Panc1 (cell line): ENCODE measurements around the gene CHI3L1. TPM values are rescaled to one million over a fixed set of nuclear protein-coding genes. Genes with fewer than 3 reads are reported as not detected.
A peak's percentile ranks its signal among the peaks of the same experiment; 100 is the strongest.

ENCODE experiments used
- ATAC-seq: fragments of 200-7000 bp; cut with Tn5 transposase; 2 replicates; pipeline ENCODE4 v1.9.1; 2020; ENCODE audit warnings: mild to moderate bottlenecking, moderate library complexity
- BruUV-seq: library from RNA; stranded (reverse); fragments of 400-500 nt; replicated peaks from 2 replicates; lab custom pipeline; 2021; lab: Mats Ljungman, UMichigan
- CTCF ChIA-PET: fragments of 300-600 bp; sonication (Branson Sonifier 250); formaldehyde crosslinking; loops from one replicate; lab custom pipeline; 2022; ENCODE audit warnings: antibody characterized with exemption; lab: Charles Lee
- POLR2A ChIA-PET: fragments of 300-600 bp; sonication (Branson Sonifier 250); formaldehyde crosslinking; loops from one replicate; lab custom pipeline; 2022; ENCODE audit warnings: antibody characterized with exemption; lab: Charles Lee
- DNase-seq: peaks from one replicate; pipeline ENCODE4 v3.0.0-alpha.2; 2010; ENCODE audit warnings: low read depth, low spot score
- H3K27ac ChIP-seq: 2 replicates; pipeline ENCODE4 v1.5.1; 2011; ENCODE audit warnings: mild to moderate bottlenecking, low read length, inconsistent platforms
- H3K27me3 ChIP-seq: fragments of 200-500 bp; sonication (Bioruptor generic); 2 replicates; pipeline ENCODE4 v1.6.0; 2014; ENCODE audit warnings: low read length, inconsistent platforms; ENCODE audit not compliant: control insufficient read depth, insufficient read depth
- H3K36me3 ChIP-seq: fragments of 200-500 bp; sonication (Bioruptor generic); 2 replicates; pipeline ENCODE4 v1.5.1; 2014; ENCODE audit warnings: inconsistent platforms, mild to moderate bottlenecking, low read length, moderate library complexity; ENCODE audit not compliant: control insufficient read depth, insufficient read depth
- H3K4me1 ChIP-seq: 2 replicates; pipeline ENCODE4 v1.5.1; 2011; ENCODE audit warnings: inconsistent platforms, mild to moderate bottlenecking, low read length, moderate library complexity; ENCODE audit not compliant: control insufficient read depth, insufficient read depth
- H3K4me3 ChIP-seq, 2 experiments: 2 replicates each; pipeline ENCODE4 v1.5.1; 2011 to 2012; ENCODE audit warnings: low read depth in 2 of 2, low read length in 2 of 2, mild to moderate bottlenecking in 2 of 2, inconsistent platforms in 1 of 2, moderate library complexity in 1 of 2
- H3K9me3 ChIP-seq: fragments of 200-500 bp; sonication (Bioruptor generic); 2 replicates; pipeline ENCODE4 v1.5.1; 2014; ENCODE audit warnings: low read depth, mild to moderate bottlenecking, inconsistent platforms, low read length, moderate library complexity; ENCODE audit not compliant: control insufficient read depth, insufficient read depth
- POLR2AphosphoS5 ChIP-seq: IDR thresholded peaks from 2 replicates; pipeline ENCODE4 v1.6.1; 2012; ENCODE audit warnings: mild to moderate bottlenecking, low read depth, low read length, moderate library complexity
- REST ChIP-seq, 2 experiments: IDR thresholded peaks; 2 replicates each; pipeline ENCODE4 v1.6.1; 2011 to 2012; ENCODE audit warnings: low read depth in 2 of 2, control low read depth in 1 of 2, low read length in 1 of 2, mild to moderate bottlenecking in 1 of 2, moderate library complexity in 1 of 2; ENCODE audit not compliant: insufficient read depth in 1 of 2
- SIN3A ChIP-seq: IDR thresholded peaks from 2 replicates; pipeline ENCODE4 v1.6.1; 2012; ENCODE audit warnings: low read depth, mild to moderate bottlenecking, low read length, moderate library complexity, borderline replicate concordance; ENCODE audit not compliant: insufficient read depth
- TCF7L2 ChIP-seq: IDR thresholded peaks from 2 replicates; pipeline ENCODE4 v1.6.1; 2011; ENCODE audit warnings: mild to moderate bottlenecking, low read depth, low read length, inconsistent platforms
- in situ Hi-C: cut with HindIII; loops from 2 replicates; pipeline ENCODE4 v1.10.0; 2016; ENCODE audit warnings: low sequenced_read_pairs, low pct_unique_long_range_greater_than_20kb
- intact Hi-C: fragments of 100-400 bp; cut with micrococcal nuclease; formaldehyde crosslinking; loops from one replicate; pipeline ENCODE4 v1.10.0; 2022; ENCODE audit not compliant: unreplicated experiment
- total RNA-seq: library from RNA; stranded (reverse); gene quantifications from one replicate; pipeline ENCODE4 v1.2.1, GENCODE V29; 2021; ENCODE audit not compliant: unreplicated experiment
- TF ChIP-seq, protein P1 (sequence below): fragments of 450-650 bp; IDR thresholded peaks from 2 replicates; pipeline ENCODE4 v1.5.1; 2017; ENCODE audit warnings: mild to moderate bottlenecking

CHI3L1 gene
- total RNA-seq, 1 experiment from 2014 or later, result 0.10 TPM

GRCh38 chr1:203223012-203223775, 36.7 kb upstream of the CHI3L1 start:
- ChIA-PET POLR2A (no interaction called here), CTCF (no interaction called here)
- no TSS peak for BruUV-seq
- no peak overlapping the region for H3K27ac ChIP-seq
- peaks cover 8% of the 10 kb centered on the region for H3K27me3 ChIP-seq
- no peaks in the 10 kb centered on the region for H3K36me3 ChIP-seq
- no peaks in the 10 kb centered on the region for H3K4me1 ChIP-seq
- intact Hi-C loops (no loop called here), in situ Hi-C loops (no loop called here)
- ATAC-seq, result no peak
- no peak for DNase-seq
- TF ChIP-seq REST (IDR thresholded peaks at IDR 0.05; ENCODE audit: insufficient read depth in 1 of 2, low read depth in 2 of 2, low read length in 1 of 2) (no peak), TCF7L2 (no peak), SIN3A (no peak), POLR2AphosphoS5 (no peak)
- TF ChIP-seq, protein P1, sequence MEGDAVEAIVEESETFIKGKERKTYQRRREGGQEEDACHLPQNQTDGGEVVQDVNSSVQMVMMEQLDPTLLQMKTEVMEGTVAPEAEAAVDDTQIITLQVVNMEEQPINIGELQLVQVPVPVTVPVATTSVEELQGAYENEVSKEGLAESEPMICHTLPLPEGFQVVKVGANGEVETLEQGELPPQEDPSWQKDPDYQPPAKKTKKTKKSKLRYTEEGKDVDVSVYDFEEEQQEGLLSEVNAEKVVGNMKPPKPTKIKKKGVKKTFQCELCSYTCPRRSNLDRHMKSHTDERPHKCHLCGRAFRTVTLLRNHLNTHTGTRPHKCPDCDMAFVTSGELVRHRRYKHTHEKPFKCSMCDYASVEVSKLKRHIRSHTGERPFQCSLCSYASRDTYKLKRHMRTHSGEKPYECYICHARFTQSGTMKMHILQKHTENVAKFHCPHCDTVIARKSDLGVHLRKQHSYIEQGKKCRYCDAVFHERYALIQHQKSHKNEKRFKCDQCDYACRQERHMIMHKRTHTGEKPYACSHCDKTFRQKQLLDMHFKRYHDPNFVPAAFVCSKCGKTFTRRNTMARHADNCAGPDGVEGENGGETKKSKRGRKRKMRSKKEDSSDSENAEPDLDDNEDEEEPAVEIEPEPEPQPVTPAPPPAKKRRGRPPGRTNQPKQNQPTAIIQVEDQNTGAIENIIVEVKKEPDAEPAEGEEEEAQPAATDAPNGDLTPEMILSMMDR, result no peak
- no peaks in the 10 kb centered on the region for H3K9me3 ChIP-seq
- H3K4me3 ChIP-seq, result no peak overlapping the region

- Histone ChIP-seq H3K27me3 (peaks cover 8% of the 10 kb centered on the region), H3K36me3 (no peaks in the 10 kb centered on the region), H3K4me1 (no peaks in the 10 kb centered on the region), H3K9me3 (no peaks in the 10 kb centered on the region), H3K4me3 (no peak overlapping the region), H3K27ac (no peak overlapping the region)
- DNase-seq, result no peak
- ChIA-PET POLR2A (interaction anchor here (0.5 kb wide), 1 partner anchor 176 kb away, joined by 3 read pairs; no protein-coding TSS in a partner anchor), CTCF (no interaction called here)
- in situ Hi-C loops (no loop called here), intact Hi-C loops (no loop called here)
- no TSS peak for BruUV-seq
- no peak for ATAC-seq
- TF ChIP-seq SIN3A (no peak), REST (IDR thresholded peaks at IDR 0.05; ENCODE audit: insufficient read depth in 1 of 2, low read depth in 2 of 2, low read length in 1 of 2) (peak; percentile 87 to 91)
Observed at GRCh38 chr1:203219934-203220333, 33.4 kb upstream of the CHI3L1 start.
